K562 (cell line): ENCODE measurements around the gene STPG2. TPM values are rescaled to one million over a fixed set of nuclear protein-coding genes. Genes with fewer than 3 reads are reported as not detected.

Experiments used
- E2F3 ChIP-seq: fragments of 250-450 bp; sonication (Bioruptor Pico); IDR thresholded peaks from 2 replicates; pipeline ENCODE4 v1.4.0; 2020; ENCODE audit warnings: mild to moderate bottlenecking
- MAFG ChIP-seq: fragments of 450-650 bp; conservative IDR thresholded peaks from 2 replicates; pipeline ENCODE4 v1.6.1; 2016; ENCODE audit warnings: missing genetic modification characterization, missing compliant biosample characterization
- MAFK ChIP-seq: IDR thresholded peaks from 2 replicates; pipeline ENCODE4 v1.6.1; 2011; ENCODE audit warnings: low read length, improper control_type of control experiment
- MYBL2 ChIP-seq, 2 experiments: fragments of 450-650 bp in 1 of 2; sonication (generic) in 1 of 2; formaldehyde crosslinking in 1 of 2; IDR thresholded peaks; 2 replicates each; pipeline versions ENCODE4 v1.6.1 to v1.8.1; 2017 to 2022; ENCODE audit warnings: borderline replicate concordance in 1 of 2, inconsistent platforms in 1 of 2, low read depth in 1 of 2, mild to moderate bottlenecking in 1 of 2, missing genetic modification reagents in 1 of 2, moderate library complexity in 1 of 2
- NCOR1 ChIP-seq: fragments of 450-650 bp; IDR thresholded peaks from 2 replicates; pipeline ENCODE4 v1.6.1; 2016; ENCODE audit warnings: mild to moderate bottlenecking, moderate library complexity
- NR3C1 ChIP-seq: sonication (generic); formaldehyde crosslinking; IDR thresholded peaks from 2 replicates; pipeline ENCODE4 v1.8.1; 2022; ENCODE audit warnings: missing genetic modification reagents
- PML ChIP-seq: IDR thresholded peaks from 2 replicates; pipeline ENCODE4 v1.6.1; 2012; ENCODE audit warnings: low read length, inconsistent platforms
- SP2 ChIP-seq: IDR thresholded peaks from 2 replicates; pipeline ENCODE4 v1.6.1; 2011; ENCODE audit warnings: mild to moderate bottlenecking, low read depth, low read length, moderate library complexity; ENCODE audit not compliant: poor library complexity, severe bottlenecking; ENCODE audit errors: extremely low read depth
- SRSF1 ChIP-seq: fragments of 200-400 bp; formaldehyde crosslinking; IDR thresholded peaks from 2 replicates; pipeline ENCODE4 v1.6.1; 2017; ENCODE audit warnings: mild to moderate bottlenecking, low read depth, low read length, moderate library complexity
- TBP ChIP-seq: optimal IDR thresholded peaks from 2 replicates; pipeline ENCODE3; 2011; ENCODE audit warnings: low read depth, low read length, improper control_type of control experiment
- TRIM24 ChIP-seq, 2 experiments: fragments of 450-650 bp; IDR thresholded peaks; 2 replicates each; pipeline ENCODE4 v1.6.1; 2016
- TSC22D4 ChIP-seq: fragments of 450-650 bp; IDR thresholded peaks from 2 replicates; pipeline ENCODE4 v1.6.1; 2016; ENCODE audit warnings: missing genetic modification characterization, missing biosample characterization, control low read depth
- U2AF2 ChIP-seq: fragments of 200-400 bp; formaldehyde crosslinking; optimal IDR thresholded peaks from 2 replicates; pipeline ENCODE3; 2017; ENCODE audit warnings: low read depth, mild to moderate bottlenecking, low read length
- ZBED1 ChIP-seq: IDR thresholded peaks from 2 replicates; pipeline ENCODE4 v1.6.1; 2014
- ZKSCAN3 ChIP-seq: fragments of 250-450 bp; sonication (Bioruptor Pico); IDR thresholded peaks from 2 replicates; pipeline ENCODE4 v1.4.0; 2020
- ZKSCAN8 ChIP-seq: fragments of 200-800 bp; sonication (Bioruptor generic); IDR thresholded peaks from 2 replicates; pipeline ENCODE4 v1.6.1; 2016; ENCODE audit warnings: missing genetic modification characterization, missing compliant biosample characterization
- ZNF316 ChIP-seq: fragments of 450-650 bp; IDR thresholded peaks from 2 replicates; pipeline ENCODE4 v1.6.1; 2016
- ZNF561 ChIP-seq: fragments of 450-650 bp; formaldehyde crosslinking; conservative IDR thresholded peaks from 2 replicates; pipeline ENCODE4 v1.4.0; 2020; ENCODE audit warnings: mild to moderate bottlenecking, moderate library complexity
- polyA plus RNA-seq, 8 experiments: library from polyadenylated mRNA; depleted of rRNA in 4 of 8; stranded (reverse) in 5 of 8; unstranded in 3 of 8; fragments of >200 nt; fragmentation: Nextera tagmentation in 2 of 8; fragmentation: Illumina TruSeq in 1 of 8; extraction: Ambion mirVana in 2 of 8; extraction: Trizol in 1 of 8; gene quantifications; 2 replicates each; pipeline versions ENCODE4 v1.2.1 to v1.2.3, GENCODE V29; 2011 to 2014; ENCODE audit warnings: inconsistent platforms in 1 of 8, missing spikeins in 1 of 8
- total RNA-seq, 7 experiments: library from RNA; depleted of rRNA in 6 of 7; stranded (reverse); fragments of >200 nt in 6 of 7; fragmentation: Illumina TruSeq in 2 of 7; extraction: Trizol in 2 of 7; gene quantifications; 2 replicates each; pipeline versions ENCODE4 v1.2.1 to v1.2.3, GENCODE V29; 2011 to 2021; ENCODE audit warnings: low replicate concordance in 1 of 7
- TF ChIP-seq, protein P1 (sequence below): fragments of 450-650 bp; formaldehyde crosslinking; IDR thresholded peaks from 2 replicates; pipeline ENCODE4 v1.4.0; 2020; ENCODE audit warnings: mild to moderate bottlenecking, moderate library complexity
- TF ChIP-seq, protein P2 (sequence below): IDR thresholded peaks from 2 replicates; pipeline ENCODE4 v1.6.1; 2011; ENCODE audit warnings: borderline replicate concordance, low read depth, mild to moderate bottlenecking, moderate library complexity, low read length; ENCODE audit not compliant: insufficient read depth, poor library complexity, severe bottlenecking
- TF ChIP-seq, protein P3 (sequence below): IDR thresholded peaks from 2 replicates; pipeline ENCODE4 v1.6.1; 2012; ENCODE audit warnings: low read depth, low read length, improper control_type of control experiment, borderline replicate concordance
- TF ChIP-seq, protein P4 (sequence below): fragments of 250-450 bp; sonication (Bioruptor Pico); IDR thresholded peaks from 2 replicates; pipeline ENCODE4 v1.8.0; 2021; ENCODE audit warnings: mild to moderate bottlenecking, moderate library complexity
- TF ChIP-seq, protein P5 (sequence below): fragments of 450-650 bp; formaldehyde crosslinking; conservative IDR thresholded peaks from 2 replicates; pipeline ENCODE4 v1.4.0; 2022; ENCODE audit warnings: mild to moderate bottlenecking, missing genetic modification characterization

The STPG2 gene
- total and polyA plus RNA-seq, 9 of the 15 experiments (the other 6 are each of a cell fraction or from before 2014, with no cell fraction given) = not detected

DNA sequence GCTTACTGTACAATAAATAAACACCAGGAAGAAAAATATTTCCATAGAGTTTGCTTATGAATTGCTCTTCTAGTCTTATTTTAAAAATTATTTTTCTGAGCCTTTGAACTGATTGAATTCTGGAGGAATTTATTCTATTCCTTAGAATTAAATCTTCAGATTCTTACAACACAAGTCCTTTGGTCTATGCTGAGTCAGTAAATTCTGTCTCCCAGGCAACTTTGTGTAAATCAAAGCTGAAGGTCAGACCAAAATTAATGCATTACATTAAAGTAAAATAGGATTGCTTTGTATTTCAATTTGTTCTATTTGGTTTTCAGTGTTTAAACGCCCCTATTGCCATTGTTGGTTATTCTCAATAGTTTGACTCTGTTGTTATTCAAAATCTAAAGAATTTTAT lies 26.8 kb upstream of the STPG2 start (continued):
- TF ChIP-seq U2AF2 (no peak), MAFK (peak; percentile 23; the same call in 1 of the 2 replicates), NR3C1 (no peak), ZKSCAN3 (no peak), SP2 (no peak), SRSF1 (no peak), MAFG (tag) (0 out of 2 replicates have a peak, but pooled peaks have one; percentile 15), TRIM24 (IDR thresholded peaks at IDR 0.05) (no peak), PML (no peak), ZNF561 (no peak), ZBED1 (no peak), NCOR1 (no peak), ZKSCAN8 (CRISPR knock-in tag) (no peak), TBP (no peak), MYBL2 (IDR thresholded peaks at IDR 0.05; ENCODE audit: low read depth) (no peak), MYBL2 (CRISPR knock-in tag; IDR thresholded peaks at IDR 0.05; ENCODE audit: borderline replicate concordance) (no peak), ZNF316 (peak; percentile 33; the same call in 1 of the 2 replicates), E2F3 (CRISPR knock-in tag) (no peak), TSC22D4 (tag) (no peak)
- TF ChIP-seq, protein P1, sequence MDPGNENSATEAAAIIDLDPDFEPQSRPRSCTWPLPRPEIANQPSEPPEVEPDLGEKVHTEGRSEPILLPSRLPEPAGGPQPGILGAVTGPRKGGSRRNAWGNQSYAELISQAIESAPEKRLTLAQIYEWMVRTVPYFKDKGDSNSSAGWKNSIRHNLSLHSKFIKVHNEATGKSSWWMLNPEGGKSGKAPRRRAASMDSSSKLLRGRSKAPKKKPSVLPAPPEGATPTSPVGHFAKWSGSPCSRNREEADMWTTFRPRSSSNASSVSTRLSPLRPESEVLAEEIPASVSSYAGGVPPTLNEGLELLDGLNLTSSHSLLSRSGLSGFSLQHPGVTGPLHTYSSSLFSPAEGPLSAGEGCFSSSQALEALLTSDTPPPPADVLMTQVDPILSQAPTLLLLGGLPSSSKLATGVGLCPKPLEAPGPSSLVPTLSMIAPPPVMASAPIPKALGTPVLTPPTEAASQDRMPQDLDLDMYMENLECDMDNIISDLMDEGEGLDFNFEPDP (CRISPR knock-in tag) = no peak
- TF ChIP-seq, protein P2, sequence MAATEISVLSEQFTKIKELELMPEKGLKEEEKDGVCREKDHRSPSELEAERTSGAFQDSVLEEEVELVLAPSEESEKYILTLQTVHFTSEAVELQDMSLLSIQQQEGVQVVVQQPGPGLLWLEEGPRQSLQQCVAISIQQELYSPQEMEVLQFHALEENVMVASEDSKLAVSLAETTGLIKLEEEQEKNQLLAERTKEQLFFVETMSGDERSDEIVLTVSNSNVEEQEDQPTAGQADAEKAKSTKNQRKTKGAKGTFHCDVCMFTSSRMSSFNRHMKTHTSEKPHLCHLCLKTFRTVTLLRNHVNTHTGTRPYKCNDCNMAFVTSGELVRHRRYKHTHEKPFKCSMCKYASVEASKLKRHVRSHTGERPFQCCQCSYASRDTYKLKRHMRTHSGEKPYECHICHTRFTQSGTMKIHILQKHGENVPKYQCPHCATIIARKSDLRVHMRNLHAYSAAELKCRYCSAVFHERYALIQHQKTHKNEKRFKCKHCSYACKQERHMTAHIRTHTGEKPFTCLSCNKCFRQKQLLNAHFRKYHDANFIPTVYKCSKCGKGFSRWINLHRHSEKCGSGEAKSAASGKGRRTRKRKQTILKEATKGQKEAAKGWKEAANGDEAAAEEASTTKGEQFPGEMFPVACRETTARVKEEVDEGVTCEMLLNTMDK = no peak
- TF ChIP-seq, protein P3, sequence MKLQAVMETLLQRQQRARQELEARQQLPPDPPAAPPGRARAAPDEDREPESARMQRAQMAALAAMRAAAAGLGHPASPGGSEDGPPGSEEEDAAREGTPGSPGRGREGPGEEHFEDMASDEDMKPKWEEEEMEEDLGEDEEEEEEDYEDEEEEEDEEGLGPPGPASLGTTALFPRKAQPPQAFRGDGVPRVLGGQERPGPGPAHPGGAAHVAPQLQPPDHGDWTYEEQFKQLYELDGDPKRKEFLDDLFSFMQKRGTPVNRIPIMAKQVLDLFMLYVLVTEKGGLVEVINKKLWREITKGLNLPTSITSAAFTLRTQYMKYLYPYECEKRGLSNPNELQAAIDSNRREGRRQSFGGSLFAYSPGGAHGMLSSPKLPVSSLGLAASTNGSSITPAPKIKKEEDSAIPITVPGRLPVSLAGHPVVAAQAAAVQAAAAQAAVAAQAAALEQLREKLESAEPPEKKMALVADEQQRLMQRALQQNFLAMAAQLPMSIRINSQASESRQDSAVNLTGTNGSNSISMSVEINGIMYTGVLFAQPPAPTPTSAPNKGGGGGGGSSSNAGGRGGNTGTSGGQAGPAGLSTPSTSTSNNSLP = no peak
- TF ChIP-seq, protein P4, sequence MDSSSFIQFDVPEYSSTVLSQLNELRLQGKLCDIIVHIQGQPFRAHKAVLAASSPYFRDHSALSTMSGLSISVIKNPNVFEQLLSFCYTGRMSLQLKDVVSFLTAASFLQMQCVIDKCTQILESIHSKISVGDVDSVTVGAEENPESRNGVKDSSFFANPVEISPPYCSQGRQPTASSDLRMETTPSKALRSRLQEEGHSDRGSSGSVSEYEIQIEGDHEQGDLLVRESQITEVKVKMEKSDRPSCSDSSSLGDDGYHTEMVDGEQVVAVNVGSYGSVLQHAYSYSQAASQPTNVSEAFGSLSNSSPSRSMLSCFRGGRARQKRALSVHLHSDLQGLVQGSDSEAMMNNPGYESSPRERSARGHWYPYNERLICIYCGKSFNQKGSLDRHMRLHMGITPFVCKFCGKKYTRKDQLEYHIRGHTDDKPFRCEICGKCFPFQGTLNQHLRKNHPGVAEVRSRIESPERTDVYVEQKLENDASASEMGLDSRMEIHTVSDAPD (CRISPR knock-in tag) = no peak
- TF ChIP-seq, protein P5, sequence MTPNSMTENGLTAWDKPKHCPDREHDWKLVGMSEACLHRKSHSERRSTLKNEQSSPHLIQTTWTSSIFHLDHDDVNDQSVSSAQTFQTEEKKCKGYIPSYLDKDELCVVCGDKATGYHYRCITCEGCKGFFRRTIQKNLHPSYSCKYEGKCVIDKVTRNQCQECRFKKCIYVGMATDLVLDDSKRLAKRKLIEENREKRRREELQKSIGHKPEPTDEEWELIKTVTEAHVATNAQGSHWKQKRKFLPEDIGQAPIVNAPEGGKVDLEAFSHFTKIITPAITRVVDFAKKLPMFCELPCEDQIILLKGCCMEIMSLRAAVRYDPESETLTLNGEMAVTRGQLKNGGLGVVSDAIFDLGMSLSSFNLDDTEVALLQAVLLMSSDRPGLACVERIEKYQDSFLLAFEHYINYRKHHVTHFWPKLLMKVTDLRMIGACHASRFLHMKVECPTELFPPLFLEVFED = no peak
